Activated CD8-positive, alpha-beta memory T cell treated with anti-CD3 and anti-CD28 coated beads for 48 hours (primary cell): ENCODE results near the gene ADSS2.
"Not testable (repeated sequence)": the region's sequence is repeated elsewhere in the genome, so short reads cannot be mapped to it uniquely, and the experiment has no call there.

Experiments
- DNase-seq, 3 experiments: peaks; one replicate each; pipeline ENCODE4 v3.0.0-alpha.2; 2020; ENCODE audit warnings: low read depth in 2 of 3, low spot score in 2 of 3

Gene ADSS2

DNA sequence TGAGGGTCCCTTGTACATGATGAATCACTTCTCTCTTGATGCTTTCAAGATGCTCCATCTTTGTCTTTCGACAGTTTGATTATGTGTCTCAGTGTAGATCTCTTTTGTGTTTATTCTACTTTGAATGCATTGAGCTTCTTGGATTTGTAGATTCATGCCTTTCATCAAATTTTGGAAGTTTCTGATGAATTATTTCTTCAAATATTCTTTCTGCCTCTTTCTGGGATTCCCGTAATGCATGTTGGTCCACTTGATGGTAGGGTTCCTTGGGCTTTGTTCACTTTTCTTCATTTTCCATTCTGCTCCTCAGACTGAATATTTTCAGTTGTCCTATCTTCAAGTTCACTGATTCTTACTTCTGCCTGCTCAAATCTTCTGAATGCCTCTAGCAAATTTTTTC lies 50.7 kb downstream of the ADSS2 start:
- no peak for DNase-seq

DNA sequence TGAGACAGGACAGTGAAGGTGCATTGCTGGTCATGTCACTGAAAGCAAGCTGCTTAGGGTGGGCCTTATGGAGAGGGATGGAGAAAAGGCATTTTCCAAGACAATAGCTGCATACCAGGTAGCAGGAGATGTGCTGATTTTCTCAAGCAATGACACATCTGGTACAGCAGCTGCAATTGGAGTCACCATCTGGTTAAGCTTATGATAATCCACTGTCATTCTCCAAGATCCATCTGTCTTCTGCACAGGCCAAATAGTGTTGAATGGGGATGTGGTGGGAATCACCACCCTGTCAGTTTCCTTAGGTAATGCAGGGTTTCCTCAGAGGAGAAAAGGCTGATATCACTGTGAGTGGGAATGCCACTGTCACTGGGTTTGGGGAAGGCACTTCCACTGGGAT lies 54.6 kb downstream of the ADSS2 start:
- no peak for DNase-seq

DNA sequence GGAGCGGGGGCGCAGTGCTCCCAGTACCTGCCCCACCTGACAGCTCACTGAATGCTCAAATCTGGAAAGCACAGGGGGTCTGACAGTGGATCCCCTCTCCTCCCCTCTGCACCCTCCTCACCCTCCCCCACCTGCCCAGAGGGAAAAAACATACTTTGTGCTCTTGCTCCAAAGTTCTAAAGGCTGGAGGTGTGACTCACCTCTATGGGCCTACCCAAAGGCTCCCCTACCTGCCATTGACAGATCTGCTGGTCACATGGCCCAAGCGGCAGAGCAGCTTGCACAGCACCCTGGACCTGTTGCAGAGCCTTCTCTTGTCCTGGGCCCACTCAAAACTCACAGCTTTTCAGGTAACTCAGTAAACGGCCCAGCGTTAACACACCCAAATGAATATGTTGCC lies 55.7 kb downstream of the ADSS2 start:
- no peak for DNase-seq

DNA sequence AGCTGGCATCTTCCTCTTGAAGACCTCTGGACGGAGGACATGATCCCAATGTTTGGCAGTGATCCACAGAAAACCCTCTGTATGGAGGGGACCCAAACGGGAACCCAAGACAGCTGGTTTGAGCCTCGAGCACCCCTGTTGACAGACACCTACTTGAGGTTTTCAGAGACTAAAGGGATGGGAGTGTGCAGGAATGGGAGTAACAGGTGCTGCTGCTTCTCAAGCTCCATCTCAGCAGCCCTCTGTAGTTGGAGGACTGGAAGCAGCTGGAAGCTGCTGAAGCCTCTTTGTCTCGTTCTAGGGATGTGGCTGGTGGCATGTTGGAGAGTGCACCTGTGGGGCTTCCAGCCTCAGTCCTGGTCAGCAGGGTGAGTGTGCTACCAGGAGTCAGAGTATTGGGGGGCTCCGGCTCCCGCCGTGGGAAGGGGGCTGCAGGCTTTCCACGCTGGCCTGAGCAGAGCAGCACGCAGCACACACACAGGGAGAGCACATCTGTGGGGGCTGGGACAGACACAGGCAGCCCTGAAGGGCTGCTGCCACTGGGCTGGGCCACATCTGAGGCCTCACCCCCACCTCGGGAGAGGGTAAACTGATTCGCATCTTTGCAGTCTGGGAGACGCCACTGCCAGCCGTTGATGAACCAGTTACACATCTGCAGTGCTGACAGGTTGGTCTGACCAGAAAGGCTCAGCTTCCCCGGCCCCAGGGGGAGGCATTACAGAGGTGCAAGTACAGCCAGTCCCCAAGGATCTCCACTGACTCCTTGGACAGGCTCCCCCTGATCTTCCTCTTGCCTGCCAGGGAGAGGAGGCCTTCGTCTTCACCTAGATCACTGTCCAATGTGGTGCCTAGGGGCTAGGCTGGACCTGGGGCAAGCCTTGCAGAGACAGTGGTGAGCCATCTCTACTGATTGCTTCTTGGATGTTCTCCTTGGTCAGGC lies 56.6 kb downstream of the ADSS2 start:
- DNase-seq: no peak

DNA sequence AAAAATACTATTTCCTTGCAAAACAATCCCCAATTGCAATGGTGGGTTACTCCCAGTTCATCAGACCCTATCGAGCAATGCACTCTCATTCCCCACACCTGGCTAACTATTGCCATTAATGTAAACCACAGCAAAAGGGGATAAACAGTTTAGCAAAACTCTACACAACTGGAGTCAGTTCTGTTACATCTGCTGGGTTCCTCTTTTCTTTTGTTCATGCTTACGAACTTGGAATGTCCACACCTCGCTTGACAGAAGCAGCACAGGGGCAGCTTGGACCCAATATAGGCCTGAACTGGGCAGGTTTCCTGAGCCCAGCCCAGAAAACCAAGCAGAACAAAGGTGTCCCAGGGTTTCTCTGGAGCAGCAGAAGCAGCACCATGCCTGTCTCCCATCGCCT lies 57.4 kb downstream of the ADSS2 start:
- no peak for DNase-seq

DNA sequence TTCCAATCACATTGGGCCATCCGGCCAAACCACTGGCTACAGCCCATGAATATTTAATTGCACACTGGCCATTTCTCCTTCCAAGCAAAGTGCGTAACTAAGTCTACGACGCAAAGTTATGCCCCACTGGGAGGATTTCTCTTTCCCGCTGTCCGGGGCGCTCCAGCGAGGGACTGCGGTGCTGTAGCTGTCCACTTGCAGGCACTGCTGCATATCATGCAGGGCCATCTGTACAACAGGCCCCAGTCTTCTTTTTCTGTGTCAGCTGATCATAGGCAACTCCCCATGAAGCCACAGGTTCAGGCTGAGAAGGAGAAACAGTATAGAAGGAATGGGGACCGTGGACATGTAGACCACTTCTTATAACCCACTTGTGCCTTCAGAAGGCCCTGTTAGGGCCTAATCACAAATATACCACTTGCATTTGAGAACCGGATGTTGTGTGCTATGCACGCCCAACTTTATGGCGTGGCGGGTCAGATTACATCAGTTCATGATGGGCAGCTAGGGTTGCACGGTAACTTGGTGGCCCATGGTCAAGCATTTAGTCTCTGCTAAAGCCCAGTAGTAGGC lies 58.0 kb downstream of the ADSS2 start:
- no peak for DNase-seq

DNA sequence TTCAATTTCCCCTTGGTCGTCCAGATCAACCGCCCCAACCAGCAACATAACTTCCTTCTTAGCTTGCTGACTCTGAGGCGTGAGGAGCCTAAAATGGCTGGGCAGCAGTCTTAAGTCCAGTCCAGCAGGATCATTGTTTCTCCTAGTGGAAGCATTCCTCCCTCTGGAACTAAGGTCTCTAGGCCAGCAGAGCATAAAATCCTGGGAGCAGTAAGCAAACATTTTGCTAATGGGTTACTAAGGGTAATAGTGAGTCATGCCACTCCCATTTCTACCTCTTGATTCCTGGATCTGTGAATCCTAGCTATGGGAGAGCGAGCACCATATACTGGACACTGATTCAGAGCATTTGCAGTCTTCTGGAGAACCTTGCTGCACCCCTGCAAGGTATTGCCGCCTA lies 59.9 kb downstream of the ADSS2 start:
- DNase-seq: no peak

DNA sequence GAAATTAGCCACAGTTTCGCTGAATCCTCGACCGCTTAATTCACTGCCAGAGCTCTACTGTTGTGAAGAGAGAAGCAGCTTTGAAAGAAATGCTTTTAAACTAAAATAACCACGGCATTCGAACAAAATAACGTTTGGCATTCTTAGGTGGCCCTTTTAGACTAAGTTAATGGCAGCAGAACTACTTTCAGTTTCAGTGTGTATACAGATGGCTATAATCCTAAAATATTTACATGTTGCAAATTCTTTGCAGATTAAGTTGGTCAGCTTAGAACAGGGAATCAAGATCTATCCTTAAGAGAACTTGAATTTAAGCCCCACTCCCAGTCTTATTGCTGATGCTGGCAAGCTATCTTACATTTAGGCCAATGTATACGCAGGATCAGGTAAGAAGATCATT lies 62.7 kb downstream of the ADSS2 start:
- no peak for DNase-seq

DNA sequence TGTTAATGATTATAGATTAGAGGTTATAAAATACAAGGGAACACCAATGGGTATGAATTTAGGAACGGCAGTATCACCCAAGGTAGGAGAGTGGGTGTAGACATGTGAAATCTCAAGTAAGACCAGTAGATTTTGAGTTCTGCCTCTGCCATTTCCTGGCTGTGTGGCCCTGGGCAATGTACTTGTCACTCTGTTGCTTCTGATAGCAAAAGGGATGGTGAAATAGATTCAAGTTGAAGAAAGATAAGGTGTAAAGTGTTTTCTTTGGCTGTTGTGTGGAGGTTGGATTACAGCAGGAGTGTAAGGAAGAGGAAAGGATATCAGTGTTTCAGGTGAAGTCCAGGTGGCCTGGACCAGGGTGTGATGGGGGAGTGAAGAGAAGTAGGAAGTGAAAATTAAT lies 64.3 kb downstream of the ADSS2 start:
- no peak for DNase-seq

DNA sequence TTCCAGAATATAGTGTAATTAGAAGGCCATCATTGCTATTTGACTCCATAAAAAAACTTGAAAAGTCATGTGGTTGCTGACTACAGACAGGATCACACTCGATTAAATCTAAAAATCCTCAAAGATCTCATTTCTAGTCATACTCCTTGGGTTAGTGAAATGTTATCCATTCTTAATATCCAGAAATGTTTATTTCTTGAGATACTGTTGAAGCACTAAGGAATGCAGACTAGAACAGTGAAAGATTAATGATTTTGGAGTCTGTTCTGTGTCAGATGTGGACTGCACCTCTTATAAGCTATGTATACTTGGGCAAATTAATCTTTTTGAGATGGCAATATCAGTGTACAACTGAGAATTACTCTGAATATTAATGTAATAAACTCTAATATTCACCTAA lies 65.1 kb downstream of the ADSS2 start:
- DNase-seq: no peak

DNA sequence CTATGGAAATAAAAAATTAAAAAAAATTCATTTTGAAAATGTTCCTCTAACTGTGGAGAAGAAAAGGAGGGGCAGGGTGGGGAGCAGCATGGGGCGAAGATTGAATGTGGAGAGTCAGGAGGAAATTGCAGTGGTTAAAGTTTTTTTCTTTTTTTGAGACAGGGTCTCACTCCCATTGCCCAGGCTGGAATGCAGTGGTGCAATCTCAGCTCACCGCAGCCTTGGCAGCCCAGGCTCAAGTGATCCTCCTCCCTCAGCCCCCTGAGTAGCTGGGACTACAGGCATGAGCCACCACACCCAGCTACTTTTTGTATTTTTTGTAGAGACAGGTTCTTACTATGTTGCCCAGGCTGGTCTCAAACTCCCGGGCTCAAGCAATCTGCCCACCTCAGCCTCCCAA lies 67.6 kb downstream of the ADSS2 start:
- DNase-seq: no peak

DNA sequence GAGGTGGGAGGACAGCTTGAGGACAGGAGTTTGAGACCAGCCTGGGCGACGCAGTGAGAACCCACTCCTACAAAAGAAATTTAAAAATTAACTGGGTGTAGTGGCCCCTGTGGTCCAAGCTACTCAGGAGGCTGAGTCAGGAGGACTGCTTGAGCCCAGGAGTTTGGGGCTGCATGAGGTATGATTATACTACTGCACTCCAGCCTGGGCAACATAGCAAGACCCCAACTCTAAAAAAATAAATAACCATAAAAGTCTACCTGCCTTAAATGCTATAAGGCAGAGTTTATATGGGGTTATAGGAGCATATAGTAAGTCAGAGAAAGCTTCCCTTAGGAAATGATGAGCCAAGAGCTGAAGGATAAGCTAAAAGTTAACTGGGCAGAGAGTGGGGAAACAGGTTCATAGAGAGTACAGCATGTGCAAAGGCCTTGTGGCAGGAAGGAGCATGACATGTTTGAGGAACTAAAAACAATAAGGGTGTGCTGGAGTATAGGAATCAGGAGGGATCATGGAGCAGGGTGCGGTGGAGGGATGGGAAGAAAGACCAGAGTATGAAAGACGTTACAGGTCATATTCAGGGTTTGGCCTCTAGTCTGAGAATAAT lies 68.3 kb downstream of the ADSS2 start:
- no peak for DNase-seq

DNA sequence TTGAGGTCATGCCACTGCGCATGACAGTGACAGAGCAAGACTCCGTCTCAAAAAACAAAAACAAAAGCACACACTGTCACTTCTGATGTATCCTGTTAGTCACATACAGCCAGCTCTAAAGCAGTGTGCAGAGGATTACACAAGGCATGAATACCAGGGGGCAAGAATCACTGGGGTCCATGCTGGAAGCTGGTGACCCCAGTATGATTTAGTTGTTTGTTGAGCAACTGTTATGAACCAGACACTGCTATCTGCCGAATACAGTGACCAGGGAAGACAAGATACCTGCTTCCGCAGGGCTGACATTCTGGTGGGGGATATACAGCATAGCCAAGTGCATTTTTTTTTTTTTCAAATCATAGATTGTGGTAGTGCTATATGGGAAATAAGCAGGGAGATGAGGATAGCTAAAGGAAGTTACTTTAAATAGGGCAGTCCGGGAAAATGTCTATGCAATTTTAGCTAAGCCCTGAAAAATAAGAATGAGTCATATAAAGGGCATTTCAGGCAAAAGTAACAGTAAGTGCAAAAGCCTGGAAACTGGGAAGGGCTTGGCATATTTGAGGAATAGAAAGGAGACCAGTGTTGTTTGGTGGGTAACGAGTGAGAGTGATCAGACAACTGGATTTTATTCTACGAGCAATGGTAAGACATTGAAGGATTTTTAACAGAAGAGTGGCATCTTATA lies 69.7 kb downstream of the ADSS2 start:
- no peak for DNase-seq

DNA sequence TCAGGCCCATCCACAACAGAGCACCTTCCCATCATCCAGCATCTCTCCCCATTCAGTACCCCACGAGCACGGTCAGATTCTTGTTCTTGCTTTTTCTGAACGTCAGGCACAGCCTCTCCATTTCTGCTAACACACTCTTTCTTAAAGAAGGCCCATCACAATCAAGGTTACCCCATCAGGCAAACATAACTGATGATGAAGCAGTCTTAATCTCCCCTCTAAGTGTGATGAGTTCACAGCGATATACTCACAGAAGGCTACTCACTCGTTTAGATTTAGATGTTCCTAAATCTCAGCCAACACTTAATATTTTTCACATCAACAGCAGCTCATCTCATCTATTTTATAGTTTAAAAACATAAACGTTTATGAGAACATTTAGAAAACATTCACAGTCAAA lies 75.6 kb downstream of the ADSS2 start:
- DNase-seq: no peak

DNA sequence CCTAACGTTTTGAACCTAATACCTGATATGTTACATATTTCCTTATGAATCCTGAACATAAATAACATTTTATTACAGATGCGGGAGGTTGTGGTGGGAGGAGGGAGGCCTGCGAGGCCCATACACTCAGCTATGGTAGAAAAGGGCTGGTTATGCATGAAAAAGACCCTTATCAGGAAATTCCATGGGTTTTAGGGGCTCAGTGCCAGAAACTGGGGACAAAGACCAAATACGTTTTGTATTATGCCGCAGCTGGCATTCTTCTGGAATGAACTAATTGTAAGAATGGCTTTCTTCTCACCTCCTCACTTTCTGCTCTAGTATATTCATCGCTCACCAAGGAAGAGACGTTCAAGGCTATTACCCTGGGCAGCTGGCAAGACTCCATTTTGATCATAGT lies 76.7 kb downstream of the ADSS2 start:
- no peak for DNase-seq

DNA sequence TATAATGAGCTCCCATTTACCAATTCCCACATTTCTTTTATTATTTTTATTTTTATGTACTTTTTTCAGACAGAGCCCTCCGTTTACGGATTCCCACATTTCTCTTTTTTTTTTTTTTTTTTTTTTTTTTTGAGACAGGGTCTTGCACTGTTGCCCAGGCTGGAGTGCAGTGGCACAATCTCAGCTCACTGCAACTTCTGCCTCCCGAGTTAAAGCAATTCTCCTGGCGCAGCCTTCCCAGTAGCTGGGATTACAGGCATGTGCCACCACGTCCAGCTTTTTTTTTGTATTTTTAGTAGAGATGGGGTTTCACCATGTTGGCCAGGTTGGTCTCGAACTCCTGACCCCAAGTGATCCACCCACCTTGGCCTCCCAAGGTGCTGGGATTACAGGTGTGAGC lies 77.2 kb downstream of the ADSS2 start:
- not testable (repeated sequence) for DNase-seq

DNA sequence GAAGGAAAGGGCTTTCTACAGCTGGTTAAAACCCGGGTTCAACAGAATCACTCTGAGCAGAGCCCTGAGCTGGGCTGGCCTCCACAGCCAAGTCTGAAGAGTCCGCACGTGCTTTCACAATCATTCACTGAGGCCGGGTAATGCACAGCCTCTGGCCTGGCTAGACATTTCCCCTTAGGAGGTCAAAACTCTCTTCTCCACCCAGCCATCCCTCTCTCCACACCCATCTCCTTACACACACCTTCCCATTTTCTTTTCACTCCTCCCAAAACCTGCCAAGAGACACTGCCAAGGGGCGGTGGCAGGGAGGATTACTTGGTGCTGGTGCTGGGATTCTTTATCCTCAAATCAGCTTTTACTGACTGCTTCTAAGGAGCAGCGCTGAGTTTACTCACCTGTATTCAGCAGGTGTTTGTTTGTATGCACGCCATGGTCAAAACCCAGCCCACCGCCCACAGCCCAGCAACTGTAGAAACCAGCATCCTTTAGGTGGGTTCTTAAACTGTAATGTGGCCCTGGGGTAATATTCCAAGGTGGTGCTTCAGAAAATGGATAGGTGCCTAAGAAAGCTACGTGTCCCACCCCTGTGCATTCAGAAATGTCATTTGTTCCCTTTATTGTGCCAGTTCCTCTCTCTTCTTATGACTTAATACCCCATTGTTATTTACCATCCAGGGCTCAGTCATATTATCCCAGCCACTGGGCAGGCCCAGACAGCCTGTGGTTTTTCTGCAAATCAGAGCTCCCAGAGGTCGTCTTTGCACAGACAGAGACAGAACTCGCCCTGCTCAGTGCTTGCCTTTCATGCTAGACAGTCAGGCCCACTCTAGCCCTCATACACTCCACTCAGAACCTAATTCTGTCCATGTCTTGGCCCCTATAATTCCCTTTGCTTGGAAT lies 80.2 kb downstream of the ADSS2 start:
- no peak for DNase-seq

DNA sequence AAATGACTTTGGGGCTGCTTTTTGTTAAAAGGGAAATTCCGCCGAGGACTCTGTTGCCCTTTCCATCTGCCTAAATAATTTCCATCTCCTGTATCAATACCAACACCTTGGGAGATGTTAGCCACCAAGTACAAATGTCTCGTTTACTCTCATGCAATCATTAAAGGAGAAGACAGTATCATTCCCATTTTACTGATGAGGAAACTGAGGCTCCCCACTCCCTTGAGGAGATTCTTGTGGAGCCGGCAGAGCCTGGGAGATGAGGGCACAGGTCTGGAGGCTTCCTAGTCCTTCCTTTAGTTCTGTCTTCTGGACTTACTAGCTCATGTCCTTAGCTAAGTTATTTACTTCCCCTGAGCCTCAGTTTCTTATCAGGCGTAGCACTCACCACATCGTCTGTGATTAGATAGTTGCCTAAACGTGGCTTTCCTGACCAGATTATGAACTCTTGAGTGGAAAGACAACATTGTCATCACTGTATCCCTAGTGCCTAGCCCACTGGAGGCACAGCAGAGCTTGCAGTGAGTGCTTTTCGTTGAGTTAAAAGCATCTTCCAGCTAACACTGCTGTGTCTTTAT lies 81.6 kb downstream of the ADSS2 start:
- no peak for DNase-seq

DNA sequence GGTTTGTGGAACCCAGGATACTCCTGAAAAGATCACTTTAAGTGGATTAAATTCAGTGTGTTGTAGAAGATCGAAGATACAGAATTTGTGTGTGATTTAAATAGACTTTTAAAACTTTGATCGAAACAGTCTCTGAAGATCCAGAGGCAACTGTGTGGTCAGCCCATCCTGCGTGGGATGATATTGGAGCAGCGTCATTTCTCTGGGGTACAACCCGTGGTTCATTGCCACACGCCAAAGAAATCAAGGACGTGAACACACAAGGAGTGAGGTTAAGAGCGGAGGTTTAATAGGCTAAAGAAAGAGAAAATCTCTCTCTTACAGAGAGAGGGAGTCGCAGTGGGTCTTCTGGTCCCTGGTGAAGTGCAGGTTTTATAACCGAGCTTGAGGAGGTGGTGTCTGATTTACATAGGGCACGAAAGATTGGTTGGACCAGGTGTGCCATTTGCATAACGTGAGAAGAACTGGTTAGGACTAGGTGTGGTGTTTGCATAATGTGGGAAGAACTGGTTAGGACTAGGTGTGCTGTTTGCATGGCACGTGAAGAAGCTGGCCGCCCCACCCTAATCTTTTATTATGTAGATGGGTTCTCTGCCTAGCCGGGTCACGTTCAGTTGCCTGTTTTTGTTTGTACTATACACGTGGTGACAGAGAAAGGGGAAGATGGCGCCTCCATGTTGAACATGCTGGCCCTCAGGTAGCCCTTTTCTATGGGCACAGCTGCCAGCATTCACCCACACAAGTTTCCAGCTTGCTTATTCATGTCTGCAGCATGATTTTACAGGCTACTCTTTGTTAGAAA lies 82.3 kb downstream of the ADSS2 start:
- no peak for DNase-seq

DNA sequence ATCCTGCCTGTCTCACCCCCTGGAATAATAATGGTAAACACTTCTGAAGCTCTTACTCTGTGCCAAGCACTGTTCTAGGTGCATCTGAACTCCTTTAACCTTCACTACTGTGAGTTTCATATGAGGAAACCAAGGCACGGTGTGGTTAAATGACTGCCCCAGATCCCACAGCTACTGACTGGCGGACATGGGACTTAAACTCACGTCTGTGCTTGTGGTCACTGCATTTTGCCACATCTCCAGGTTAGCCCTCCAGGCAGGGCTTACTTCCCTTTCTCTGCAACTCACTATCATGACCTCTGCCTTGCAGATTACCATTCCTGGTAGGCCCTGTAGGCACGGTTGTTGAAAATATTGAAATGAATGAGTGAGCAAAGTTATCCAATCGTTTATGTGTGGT lies 83.4 kb downstream of the ADSS2 start:
- no peak for DNase-seq
